H1 (cell line): ENCODE data around the gene UBAC1.

ENCODE experiments used
- BACH1 ChIP-seq: IDR thresholded peaks from 2 replicates; pipeline ENCODE4 v1.6.1; 2012; ENCODE audit warnings: low read length, improper control_type of control experiment
- BRCA1 ChIP-seq: IDR thresholded peaks from 2 replicates; pipeline ENCODE4 v1.6.1; 2012; ENCODE audit warnings: low read depth, low read length, improper control_type of control experiment
- CEBPB ChIP-seq: IDR thresholded peaks from 2 replicates; pipeline ENCODE4 v1.6.1; 2012; ENCODE audit warnings: low read depth, low read length
- CREB1 ChIP-seq: IDR thresholded peaks from 2 replicates; pipeline ENCODE4 v1.6.1; 2012; ENCODE audit warnings: inconsistent platforms
- CTCF ChIP-seq, 3 experiments: IDR thresholded peaks; 1 replicate in 2 of 3; 2 replicates in 1 of 3; pipeline versions ENCODE4 v1.5.1 to v1.6.1; 2011; ENCODE audit warnings: low read length in 3 of 3, mild to moderate bottlenecking in 3 of 3, inconsistent platforms in 2 of 3, low read depth in 1 of 3, moderate library complexity in 1 of 3; ENCODE audit not compliant: insufficient read depth in 1 of 3; ENCODE audit errors: control extremely low read depth in 1 of 3
- EP300 ChIP-seq, 2 experiments: IDR thresholded peaks; 1 replicate in 1 of 2; 2 replicates in 1 of 2; pipeline ENCODE4 v1.6.1; 2011 to 2012; ENCODE audit warnings: low read depth in 2 of 2, low read length in 2 of 2, mild to moderate bottlenecking in 2 of 2, borderline replicate concordance in 1 of 2, inconsistent platforms in 1 of 2, moderate library complexity in 1 of 2
- GTF2F1 ChIP-seq: IDR thresholded peaks from 2 replicates; pipeline ENCODE4 v1.6.1; 2012; ENCODE audit warnings: low read depth, low read length, improper control_type of control experiment, borderline replicate concordance
- HDAC2 ChIP-seq, 2 experiments: fragments of 300-600 bp in 1 of 2; sonication (generic) in 1 of 2; IDR thresholded peaks; 2 replicates each; pipeline ENCODE4 v1.6.1; 2011 to 2012; ENCODE audit warnings: low read depth in 2 of 2, low read length in 2 of 2, mild to moderate bottlenecking in 2 of 2, moderate library complexity in 2 of 2, borderline replicate concordance in 1 of 2, inconsistent platforms in 1 of 2
- POLR2A ChIP-seq, 2 experiments: IDR thresholded peaks; 1 replicate in 1 of 2; 2 replicates in 1 of 2; pipeline ENCODE4 v1.6.1; 2011; ENCODE audit warnings: low read depth in 2 of 2, low read length in 2 of 2, mild to moderate bottlenecking in 2 of 2; ENCODE audit errors: control extremely low read depth in 1 of 2
- POLR2AphosphoS5 ChIP-seq: IDR thresholded peaks from 2 replicates; pipeline ENCODE4 v1.6.1; 2011; ENCODE audit warnings: low read depth, low read length
- RAD21 ChIP-seq, 2 experiments: IDR thresholded peaks in 1 of 2; conservative IDR thresholded peaks in 1 of 2; 2 replicates each; pipeline ENCODE4 v1.6.1; 2011; ENCODE audit warnings: low read depth in 2 of 2, low read length in 2 of 2, improper control_type of control experiment in 1 of 2, inconsistent platforms in 1 of 2, mild to moderate bottlenecking in 1 of 2, moderate library complexity in 1 of 2
- RXRA ChIP-seq: IDR thresholded peaks from 2 replicates; pipeline ENCODE4 v1.6.1; 2011; ENCODE audit warnings: low read depth, mild to moderate bottlenecking, low read length, moderate library complexity; ENCODE audit not compliant: insufficient read depth
- SP1 ChIP-seq: IDR thresholded peaks from 2 replicates; pipeline ENCODE4 v1.6.1; 2011; ENCODE audit warnings: low read depth, low read length
- TAF1 ChIP-seq: IDR thresholded peaks from 2 replicates; pipeline ENCODE4 v1.6.1; 2011; ENCODE audit warnings: mild to moderate bottlenecking, low read depth, low read length

GRCh38 chr9:136009516-136009915, 48.3 kb upstream of the UBAC1 start:
- TF ChIP-seq CTCF (IDR thresholded peaks at IDR 0.05; ENCODE audit: control extremely low read depth in 1 of 3, insufficient read depth in 1 of 3, low read depth in 1 of 3, low read length in 3 of 3) (no peak), GTF2F1 (no peak), RAD21 (IDR thresholded peaks at IDR 0.05 in 1 of 2, conservative IDR thresholded peaks at IDR 0.05 in 1 of 2; ENCODE audit: low read depth in 2 of 2, low read length in 2 of 2) (no peak), POLR2A (IDR thresholded peaks at IDR 0.05; ENCODE audit: control extremely low read depth in 1 of 2, low read depth in 2 of 2, low read length in 2 of 2) (no peak), TAF1 (no peak), BACH1 (no peak), SP1 (no peak), EP300 (IDR thresholded peaks at IDR 0.05; ENCODE audit: borderline replicate concordance in 1 of 2, low read depth in 2 of 2, low read length in 2 of 2) (no peak), CEBPB (no peak), POLR2AphosphoS5 (no peak), HDAC2 (IDR thresholded peaks at IDR 0.05; ENCODE audit: borderline replicate concordance in 1 of 2, low read depth in 2 of 2, low read length in 2 of 2) (no peak), RXRA (no peak), BRCA1 (no peak), CREB1 (no peak)
